ENCODE measurements around the gene RAB3A. TPM values are rescaled to one million over a fixed set of nuclear protein-coding genes. Genes with fewer than 3 reads are reported as not detected.
"Not testable (repeated sequence)": the region's sequence is repeated elsewhere in the genome, so short reads cannot be mapped to it uniquely, and the experiment has no call there.

Gene RAB3A
- total RNA-seq, 1 donor from 2014 or later, result 42.0 TPM

DNA sequence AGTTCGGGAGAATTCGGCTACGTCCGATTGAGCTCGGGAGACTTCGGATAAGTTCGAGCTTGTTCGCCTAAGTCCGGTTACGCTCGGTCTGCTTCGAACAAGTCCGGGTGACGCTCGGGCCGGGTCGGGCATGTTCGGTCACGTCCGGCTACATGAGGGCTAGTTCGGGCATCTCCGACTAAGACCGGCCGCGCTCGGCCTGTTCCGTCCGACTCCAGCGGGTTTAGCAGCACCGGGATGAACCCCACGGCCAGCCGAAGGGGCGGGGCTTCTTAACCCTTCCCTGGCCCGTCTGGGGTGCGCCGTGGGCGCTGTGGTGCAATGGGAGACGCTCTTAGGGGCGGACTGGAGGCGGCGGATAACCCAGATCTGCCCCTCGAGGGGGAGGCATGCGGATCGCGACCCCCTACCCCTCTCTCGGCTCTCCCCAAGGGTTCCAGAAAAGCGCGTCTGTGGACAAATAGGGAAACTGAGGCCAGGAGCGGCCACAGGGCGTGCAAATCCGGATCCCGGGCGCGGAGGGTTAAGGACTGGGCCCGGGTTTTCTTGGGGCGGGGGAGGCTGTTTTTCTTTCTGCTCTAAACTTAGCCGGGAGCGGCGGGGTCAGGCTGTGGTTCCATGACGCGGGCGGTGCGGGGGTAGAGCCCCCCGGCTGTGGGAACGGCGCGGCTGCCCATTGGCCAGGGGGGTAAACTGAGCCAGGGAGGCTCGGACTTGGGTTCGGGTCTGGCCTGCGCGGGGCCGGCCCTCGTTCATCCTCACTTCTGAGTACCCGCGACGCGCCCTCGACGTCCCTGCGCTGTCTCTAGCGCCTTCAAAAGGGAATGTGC, 20.9 kb upstream of the RAB3A start:
- DNase-seq (ENCODE audit: low spot score in 2 of 2) (peak; percentile 99), FAIRE-seq (peak; percentile 98)

DNA sequence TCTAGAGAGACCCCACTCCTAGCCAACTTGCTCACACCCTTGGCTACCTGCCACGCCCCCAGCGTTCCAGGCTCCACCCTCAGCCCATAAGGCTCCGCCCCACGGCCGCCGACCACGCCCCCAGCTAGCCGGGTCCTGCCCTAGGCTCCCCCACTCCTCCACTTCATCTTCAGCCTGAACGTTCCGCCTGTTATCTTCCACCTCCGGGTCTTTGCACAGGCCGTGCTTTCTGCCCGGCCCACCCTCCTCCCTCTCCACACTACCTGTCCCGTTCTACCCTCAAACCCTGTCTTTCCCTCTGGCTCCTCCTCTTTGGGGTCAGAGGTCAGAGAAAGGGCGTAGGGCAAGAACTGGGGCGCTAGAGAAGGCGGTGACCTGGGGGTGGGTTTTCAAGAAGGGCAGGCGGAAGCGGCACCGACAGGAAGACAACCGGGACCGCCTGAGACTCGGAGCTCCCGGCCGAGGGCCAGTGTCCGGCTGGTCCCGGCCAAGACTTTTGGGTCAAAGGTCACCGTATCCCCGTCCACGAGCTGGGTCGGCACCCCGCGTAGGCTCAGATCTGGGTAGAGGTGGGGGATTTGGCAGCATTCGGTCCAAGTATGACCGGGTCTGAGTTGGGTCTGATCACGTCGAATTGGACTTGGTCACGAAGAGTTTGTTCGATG, 20.1 kb upstream of the RAB3A start:
- no peak for DNase-seq (ENCODE audit: low spot score in 2 of 2)
- FAIRE-seq, result no peak

DNA sequence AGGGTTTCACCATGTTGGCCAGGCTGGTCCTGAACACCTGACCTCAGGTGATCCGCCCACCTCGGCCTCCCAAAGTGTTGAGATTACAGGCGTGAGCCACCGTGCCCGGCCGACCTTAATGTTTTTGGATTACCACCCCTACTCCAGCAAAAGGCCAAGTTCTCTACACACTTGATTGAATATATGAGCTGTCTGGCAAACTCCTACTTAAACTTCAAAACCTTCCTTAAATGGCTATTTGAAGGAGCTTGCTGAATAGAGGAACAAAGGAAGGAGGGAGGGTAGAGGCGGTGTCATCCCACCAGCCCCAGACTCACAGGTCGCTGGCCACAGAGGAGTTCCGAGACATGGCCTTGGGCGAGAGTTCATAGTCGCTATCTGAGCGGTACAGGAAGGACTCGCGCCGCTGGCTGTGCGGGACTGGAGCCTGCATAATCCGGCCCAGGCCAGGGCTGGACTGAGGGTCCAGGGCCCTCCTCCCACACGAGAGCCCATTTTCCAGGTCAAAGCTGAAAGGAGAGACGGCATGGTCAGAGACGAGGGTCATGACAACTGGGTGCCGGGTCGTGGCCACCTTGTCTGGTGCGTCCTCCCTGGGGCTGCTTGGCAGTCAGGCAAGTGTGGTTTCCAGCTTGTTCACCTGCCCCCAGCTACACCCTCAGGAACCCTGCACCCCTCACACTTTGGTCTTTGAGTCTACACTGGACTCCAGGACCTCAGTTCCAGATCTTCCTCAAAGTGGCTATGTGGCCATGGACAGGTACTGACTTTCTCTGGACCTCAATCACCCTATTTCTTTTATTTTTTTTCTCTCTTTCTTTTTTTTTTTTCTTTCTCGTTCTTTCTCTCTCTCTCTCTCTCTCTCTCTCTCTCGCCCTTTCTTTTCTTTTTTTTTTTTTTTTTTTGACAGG, 18.2 kb upstream of the RAB3A start:
- FAIRE-seq (no peak), DNase-seq (ENCODE audit: low spot score in 2 of 2) (no peak)

DNA sequence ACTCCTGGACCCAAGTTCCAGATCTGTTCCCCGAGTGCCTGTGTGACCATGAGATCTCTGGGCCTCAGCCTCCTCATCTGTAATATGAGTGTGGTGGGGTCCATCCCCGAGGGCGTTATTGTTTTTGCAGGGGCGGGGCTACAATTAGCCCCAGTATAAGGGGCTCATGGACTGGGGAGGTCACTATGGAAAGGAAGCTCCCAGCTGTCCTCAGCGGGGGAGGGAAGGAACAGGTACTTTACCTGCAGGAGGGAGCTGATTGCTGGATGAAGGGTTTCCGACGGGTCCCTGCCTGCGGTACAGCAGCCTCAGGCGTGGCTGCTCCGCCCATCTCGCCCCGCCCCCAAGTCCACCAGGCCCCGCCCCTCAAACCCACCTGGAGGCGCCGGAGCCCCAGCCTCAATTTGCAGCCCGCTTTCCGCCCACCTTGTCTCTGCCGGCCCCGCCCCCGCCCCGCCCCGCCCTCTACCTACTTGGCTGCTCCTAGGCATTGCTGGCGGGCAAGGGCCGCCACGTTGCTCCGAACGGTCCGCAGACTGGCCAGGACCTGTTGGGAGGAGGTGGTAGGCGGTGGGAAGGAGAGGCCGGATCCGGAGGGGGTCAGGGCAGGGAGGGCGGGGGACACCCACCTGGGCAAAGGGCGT, 16.9 kb upstream of the RAB3A start:
- DNase-seq (ENCODE audit: low spot score in 2 of 2) (no peak), FAIRE-seq (no peak)

DNA sequence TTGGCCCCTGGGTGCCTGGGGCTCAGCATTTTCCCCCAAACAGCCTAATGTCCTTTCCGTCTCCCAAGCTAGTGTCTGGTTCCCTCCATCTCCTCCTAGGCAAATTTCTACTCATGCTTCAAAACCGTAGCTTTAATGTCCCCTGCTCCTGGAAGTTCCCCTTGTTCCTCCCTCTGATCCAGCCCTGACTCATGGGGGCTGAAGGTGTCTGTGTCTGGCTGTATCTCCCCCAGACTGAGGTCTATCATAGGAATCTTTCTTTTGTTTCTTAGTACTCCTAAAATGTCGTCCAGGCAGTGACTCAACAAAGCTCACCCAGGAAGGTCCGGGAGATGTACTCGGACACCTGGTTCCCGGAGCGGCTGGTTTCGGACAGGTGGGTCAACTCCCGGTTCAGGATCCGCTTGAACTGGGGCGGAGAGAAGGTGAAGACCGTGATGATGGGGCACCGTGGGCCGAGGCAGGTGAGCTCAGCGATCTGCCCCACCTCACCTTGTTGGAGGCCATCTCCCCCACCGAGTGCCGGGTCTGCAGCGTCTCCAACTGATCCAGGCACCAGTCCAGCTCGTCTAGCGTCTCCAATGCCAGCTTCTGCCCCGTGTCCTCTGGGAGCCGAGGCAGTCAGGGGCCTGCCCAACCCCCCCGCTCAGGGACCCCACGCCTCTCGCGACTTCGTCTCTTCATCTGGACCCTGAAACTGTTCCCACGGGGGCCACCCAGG, 16.2 kb upstream of the RAB3A start:
- DNase-seq (ENCODE audit: low spot score in 2 of 2) (no peak), FAIRE-seq (no peak)

DNA sequence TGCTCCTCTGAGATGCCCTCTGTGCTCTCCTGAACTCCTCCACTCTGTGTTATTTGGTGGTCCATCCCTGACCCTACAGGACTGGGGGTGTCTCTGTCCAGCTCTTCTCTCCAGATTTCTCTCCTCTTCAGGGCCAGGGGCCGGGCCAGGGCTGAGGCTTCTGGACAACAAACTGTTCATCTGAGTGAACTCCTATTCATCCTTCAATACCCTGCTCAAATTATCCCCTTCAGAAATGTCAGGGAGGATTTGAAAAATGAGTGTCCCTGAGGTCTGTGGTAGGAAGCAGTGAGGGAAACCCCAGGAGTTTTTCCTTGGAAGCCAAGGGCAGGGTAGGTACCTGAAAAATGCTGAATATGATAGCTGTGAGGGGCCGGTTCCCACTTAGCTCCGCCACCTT, 14.8 kb upstream of the RAB3A start:
- FAIRE-seq (no peak), DNase-seq (ENCODE audit: low spot score in 2 of 2) (no peak)

DNA sequence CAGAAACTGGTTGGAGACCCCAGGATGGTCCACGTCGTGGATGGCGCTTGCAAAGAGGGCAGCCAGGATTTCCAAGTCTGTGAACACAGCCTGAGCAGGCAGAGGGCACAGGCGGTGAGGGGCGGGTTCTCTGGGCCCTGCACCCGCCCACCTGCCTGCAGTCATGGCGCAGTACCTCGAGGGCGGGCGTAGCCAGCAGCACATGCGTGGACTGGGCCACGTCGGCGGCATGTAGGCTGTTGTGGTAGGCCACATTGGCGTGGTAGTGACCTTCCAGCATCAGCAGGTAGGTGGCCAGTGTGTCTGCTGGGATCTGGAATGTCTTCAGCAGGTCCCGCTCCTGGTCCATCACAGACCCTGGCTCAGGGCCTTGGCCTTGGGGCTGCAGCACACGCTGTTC, 14.3 kb upstream of the RAB3A start:
- DNase-seq (ENCODE audit: low spot score in 2 of 2), result no peak
- no peak for FAIRE-seq

DNA sequence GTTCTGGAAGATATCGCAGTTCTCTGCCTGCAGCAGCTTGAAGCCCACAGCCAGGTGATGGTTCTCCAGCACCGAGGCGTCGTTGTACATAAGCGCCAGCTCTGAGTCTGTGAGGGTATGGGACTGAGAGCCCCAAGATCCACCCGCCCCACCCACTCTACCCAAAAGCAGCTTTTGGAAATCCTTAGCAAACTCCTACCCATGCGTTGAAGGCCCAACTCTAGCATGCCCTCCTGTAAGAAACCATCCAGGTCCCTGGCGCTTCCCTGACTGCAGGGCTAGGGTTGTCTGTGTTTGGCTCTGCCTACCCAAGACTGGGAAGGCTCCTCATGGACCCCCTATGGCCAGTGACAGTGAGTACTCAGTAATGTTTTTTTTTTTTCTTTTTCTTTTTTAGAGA, 12.9 kb upstream of the RAB3A start:
- DNase-seq (ENCODE audit: low spot score in 2 of 2), result no peak
- no peak for FAIRE-seq

DNA sequence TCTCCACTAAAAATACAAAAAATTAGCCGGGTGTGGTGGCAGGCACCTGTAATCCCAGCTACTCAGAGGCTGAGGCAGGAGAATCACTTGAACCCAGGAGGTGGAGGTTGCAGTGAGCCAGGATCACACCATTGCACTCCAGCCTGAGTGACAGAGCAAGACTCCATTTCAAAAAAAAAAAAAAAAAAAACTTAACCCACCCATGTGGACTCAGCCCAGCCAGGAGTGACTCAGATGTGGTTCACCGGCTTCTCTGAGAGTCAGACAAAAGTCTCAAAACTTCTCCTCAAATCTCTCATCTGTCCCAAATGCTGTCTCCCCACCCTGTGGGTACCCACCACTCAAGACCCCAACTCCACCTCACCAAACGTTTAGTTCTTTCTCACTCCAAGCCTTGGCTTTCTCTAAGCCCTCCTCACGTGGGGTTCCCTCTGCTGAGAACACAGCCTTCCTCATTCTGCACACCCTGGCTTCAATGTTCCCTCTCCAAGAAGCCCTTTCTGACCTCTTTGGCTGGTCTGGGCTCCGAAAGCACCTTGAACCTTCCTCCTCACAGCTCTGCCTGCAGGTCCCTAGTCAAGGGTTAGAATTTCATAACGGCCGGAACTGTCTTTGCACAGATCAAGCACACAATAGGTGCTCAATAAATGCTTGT, 11.1 kb upstream of the RAB3A start:
- DNase-seq (ENCODE audit: low spot score in 2 of 2) (no peak), FAIRE-seq (no peak)

DNA sequence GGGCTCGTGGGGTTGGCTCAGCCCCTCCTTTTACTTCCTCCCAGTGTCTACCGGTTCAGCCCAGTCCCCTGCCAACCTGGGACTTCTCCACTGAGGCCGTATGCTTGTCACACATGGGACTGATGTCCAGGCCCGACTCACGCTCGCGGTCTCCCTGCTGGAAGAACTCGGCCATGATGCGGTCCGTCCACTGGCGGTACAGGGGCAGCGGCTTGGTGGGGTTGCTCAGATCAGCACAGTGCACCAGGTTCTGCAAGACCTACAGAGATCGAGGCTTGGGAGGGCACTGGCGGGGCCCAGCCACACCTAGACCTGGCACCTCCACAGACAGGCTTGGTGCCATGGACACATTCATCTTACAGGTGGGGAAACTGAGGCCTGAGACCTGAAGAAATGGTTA, 7.8 kb upstream of the RAB3A start:
- no peak for FAIRE-seq
- no peak for DNase-seq (ENCODE audit: low spot score in 2 of 2)

DNA sequence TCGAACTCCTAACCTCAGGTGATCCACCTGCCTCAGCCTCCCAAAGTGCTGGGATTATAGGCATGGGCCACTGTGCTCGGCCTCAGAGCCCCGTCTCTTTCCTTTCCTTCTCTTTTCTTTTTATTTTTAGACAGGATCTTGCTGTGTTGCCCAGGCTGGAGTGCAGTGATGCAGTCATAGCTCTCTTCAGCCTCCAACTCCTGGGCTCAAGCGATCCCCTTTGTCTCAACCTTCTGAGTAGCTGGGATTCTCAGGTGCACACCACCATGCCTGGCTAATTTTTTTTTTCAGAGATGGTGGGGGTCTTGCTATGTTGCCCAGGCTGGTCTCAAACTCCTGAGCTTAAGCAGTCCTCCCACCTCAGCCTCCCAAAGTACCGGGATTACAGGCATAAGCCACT, 6.1 kb upstream of the RAB3A start:
- DNase-seq (ENCODE audit: low spot score in 2 of 2); FAIRE-seq: not testable (repeated sequence)

DNA sequence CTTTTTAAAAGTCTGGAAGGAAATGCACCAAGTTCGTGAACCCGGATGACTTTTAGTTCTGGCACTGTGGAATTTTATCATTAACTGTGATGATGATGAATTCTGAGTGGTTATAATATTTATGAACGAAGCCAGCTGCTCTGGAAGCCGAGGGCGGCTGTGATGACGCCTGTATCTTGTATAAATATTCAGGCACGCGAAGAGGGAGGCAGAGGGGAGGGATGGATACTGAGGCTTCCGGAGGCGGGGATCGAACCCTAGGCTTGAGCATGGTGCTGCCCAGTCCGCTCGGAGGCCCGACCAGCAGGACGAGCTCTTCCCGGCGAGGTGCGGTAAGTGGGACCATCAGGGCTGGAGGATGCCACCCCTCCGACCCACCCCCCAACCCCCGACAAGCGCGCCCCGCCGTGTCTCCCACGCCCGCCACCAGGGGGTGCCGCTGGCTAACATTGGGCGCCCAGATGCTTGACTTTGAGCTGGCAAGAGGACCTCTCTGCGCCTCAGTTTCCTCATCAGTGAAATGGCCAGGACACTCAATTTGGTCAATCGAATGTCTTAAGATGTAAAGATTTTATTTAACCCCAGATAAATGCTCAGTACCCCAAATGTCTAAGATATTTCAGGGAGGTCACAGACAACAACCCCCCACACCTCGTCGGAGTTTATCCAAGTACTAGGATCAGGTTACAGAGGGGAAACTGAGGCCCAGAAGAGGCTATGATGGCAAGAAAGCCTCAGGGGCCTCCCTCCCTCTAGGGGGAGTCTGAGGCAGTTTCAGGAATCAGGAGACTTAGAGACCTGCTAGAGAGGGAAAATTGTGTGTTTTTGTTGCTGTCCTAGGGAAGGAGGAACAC, 4.5 kb upstream of the RAB3A start:
- DNase-seq (ENCODE audit: low spot score in 2 of 2) (no peak), FAIRE-seq (no peak)

DNA sequence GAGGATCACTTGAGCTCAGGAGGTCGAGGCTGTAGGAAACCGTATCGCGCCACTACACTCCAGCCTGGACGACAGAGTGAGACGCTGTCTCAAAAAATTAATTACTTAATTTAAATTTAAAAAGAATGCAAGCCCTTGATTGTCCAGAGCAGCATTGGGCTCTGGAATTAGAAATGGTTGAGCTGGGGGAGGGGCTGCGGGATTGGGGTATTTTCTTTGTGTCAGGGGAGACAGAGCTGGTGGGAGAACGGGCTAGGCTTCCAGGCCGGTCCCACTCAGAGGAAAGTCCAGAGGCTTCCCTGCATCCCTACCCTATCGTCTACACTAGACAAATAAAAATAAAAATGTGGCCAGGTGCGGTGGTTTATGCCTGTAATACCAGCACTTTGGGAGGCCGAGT, 2.2 kb upstream of the RAB3A start:
- FAIRE-seq, result no peak
- DNase-seq (ENCODE audit: low spot score in 2 of 2), result peak in 1 of 2 donors; percentile 6

DNA sequence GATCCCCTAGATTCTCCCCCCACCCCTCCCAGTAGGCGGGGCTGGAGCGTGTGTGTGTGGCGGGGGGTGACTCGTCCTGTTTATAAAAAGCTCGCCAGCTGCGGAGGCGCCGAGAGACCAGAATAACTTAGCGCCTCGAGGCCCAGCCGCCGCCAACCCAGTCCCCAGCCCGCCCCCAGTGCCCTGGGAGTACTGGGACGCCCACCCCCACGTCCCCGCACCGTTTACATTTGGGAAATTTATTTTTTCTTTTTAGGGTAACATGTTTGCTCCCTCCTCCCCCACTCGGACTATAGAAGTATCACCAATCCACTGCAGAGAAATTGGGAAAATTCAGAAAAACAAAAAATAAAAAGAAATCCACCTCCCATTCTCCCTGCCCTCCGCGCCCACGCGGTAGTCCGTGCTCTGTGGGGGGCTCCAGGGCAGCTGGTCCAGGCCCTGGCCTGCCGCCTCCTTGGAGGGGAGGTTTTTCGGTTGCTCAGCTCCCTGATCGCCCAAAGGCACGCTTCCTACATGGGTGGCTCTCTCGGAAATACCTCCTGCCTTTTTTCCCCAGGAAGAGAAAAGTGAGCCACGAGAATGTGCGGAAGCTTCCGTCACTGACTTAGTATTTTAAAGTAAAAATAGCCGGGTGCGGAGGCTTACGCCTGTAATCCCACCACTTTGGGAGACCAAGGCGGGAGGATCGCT, 1.5 kb upstream of the RAB3A start:
- peak; percentile 75 to 76 for DNase-seq (ENCODE audit: low spot score in 2 of 2)
- FAIRE-seq, result no peak

DNA sequence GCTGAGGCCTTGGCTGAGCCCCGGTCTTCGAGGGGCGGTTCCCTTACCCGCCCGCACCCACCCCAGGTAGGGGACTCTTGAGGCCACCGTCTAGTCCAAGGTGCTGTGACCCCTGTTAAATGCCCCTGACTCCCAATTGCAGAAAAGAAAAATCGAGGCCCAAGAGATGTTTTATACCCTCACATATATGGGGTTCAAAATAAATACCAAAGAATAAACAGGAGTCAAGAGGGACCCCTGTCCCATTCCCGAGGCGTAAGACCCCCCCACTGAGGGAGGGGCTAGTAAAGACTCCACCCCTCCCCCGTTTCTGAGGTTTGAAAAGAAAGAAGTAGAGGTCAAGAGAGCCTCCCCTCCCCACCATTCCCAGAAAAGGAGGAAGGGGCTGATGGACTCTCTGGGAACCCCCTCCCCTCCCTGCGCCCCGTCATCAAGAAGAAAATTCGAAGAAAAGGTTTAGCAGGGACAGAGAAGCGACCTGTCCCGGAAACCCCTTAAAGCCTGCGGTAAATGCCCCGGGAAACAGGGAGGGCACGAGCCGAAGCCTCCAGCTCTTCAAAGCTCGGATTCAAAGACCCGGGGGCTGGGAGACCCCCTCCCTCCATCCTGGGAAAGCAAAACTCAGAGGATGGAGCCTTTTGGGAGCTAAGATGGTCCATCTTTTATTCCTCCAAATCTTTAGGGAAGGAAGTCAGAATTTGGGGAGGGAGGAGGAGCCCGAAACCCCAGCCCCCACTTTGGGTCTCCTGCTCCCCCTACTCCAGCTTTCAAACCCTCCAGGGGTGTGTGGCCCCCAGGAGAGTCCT, 755 bp upstream of the RAB3A start:
- no peak for FAIRE-seq
- DNase-seq (ENCODE audit: low spot score in 2 of 2), result no peak

DNA sequence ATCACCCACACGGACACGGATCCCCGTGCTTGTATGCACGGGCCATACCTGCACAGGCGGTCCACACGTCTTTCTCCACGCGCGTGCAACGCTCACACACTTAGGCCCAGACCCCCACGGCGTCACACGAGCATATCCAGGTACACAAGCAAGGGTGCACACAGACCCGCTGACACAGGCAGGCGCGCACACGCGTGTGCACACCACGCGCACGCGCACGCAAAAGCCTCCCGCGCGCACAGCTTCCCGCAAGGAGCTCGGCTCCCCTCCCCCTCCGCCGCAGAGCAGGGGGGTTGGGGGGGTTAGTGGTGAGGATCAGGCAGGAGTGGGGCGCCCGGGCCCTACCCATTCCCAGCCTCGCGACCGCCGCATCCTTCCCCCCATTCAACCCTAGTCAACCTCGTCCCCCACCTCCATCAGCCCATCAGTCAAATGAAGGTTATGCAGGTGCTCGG, 407 bp downstream of the RAB3A start:
- FAIRE-seq (no peak), DNase-seq (ENCODE audit: low spot score in 2 of 2) (peak in 1 of 2 donors; percentile 52)

Measured in frontal cortex (tissue), 4 donors.